Brain microvascular endothelial cell (primary cell): ENCODE data around the gene EIF3F.

Experiments
- DNase-seq: peaks from one replicate; pipeline ENCODE4 v3.0.0-alpha.2; 2020
- H3K27ac ChIP-seq: fragments of 250-450 bp; sonication (Bioruptor Pico); 2 replicates; pipeline ENCODE4 v1.5.1; 2020; ENCODE audit warnings: mild to moderate bottlenecking, moderate library complexity
- H3K27me3 ChIP-seq: fragments of 250-450 bp; sonication (Bioruptor Pico); replicated peaks from 2 replicates; pipeline ENCODE4 v1.5.1; 2020; ENCODE audit warnings: mild to moderate bottlenecking
- H3K36me3 ChIP-seq: fragments of 250-450 bp; sonication (Bioruptor Pico); replicated peaks from 2 replicates; pipeline ENCODE4 v1.5.1; 2020; ENCODE audit warnings: mild to moderate bottlenecking
- H3K4me3 ChIP-seq: 2 replicates; pipeline ENCODE4 v1.5.1; 2011; ENCODE audit warnings: low read depth, mild to moderate bottlenecking, control low read depth, low read length, moderate library complexity
- CTCF ChIP-seq: IDR thresholded peaks from 2 replicates; pipeline ENCODE4 v1.5.1; 2011; ENCODE audit warnings: low read depth, mild to moderate bottlenecking, moderate library complexity, low read length, control low read depth, inconsistent platforms; ENCODE audit errors: missing control alignments
- in situ Hi-C: cut with HindIII; loops from 2 replicates; pipeline ENCODE4 v1.10.0; 2017; ENCODE audit warnings: low sequenced_read_pairs, low pct_ligation_motif_present

The EIF3F gene

GRCh38 chr11:8034604-8035190 is 47.6 kb downstream of the EIF3F start:
- in situ Hi-C loops = no loop called here
- Histone ChIP-seq H3K4me3 (no peak overlapping the region), H3K27ac (no peak overlapping the region), H3K27me3 (peaks cover 3% of the 10 kb centered on the region), H3K36me3 (no peaks in the 10 kb centered on the region)
- no peak for DNase-seq
- no peak for TF ChIP-seq CTCF

- no peak for DNase-seq
- TF ChIP-seq CTCF = no peak
- Histone ChIP-seq H3K27ac (no peak overlapping the region), H3K4me3 (no peak overlapping the region), H3K27me3 (peaks cover 3% of the 10 kb centered on the region), H3K36me3 (no peaks in the 10 kb centered on the region)
- in situ Hi-C loops = no loop called here
Measured at GRCh38 chr11:8035200-8035855, 48.2 kb downstream of the EIF3F start.

GRCh38 chr11:8036002-8036802 is 49.1 kb downstream of the EIF3F start:
- in situ Hi-C loops = no loop called here
- Histone ChIP-seq H3K4me3 (no peak overlapping the region), H3K27ac (no peak overlapping the region), H3K36me3 (no peaks in the 10 kb centered on the region), H3K27me3 (peaks cover 3% of the 10 kb centered on the region)
- no peak for DNase-seq
- TF ChIP-seq CTCF = no peak

- in situ Hi-C loops = no loop called here
- no peaks in the 10 kb centered on the region for H3K36me3 ChIP-seq
- no peak overlapping the region for H3K27ac ChIP-seq
- no peak for TF ChIP-seq CTCF
- peaks cover 3% of the 10 kb centered on the region for H3K27me3 ChIP-seq
- H3K4me3 ChIP-seq = no peak overlapping the region
- DNase-seq = no peak
Measured at GRCh38 chr11:8036986-8037385, 49.8 kb downstream of the EIF3F start.

- H3K27me3 ChIP-seq = peaks cover 3% of the 10 kb centered on the region
- H3K36me3 ChIP-seq = no peaks in the 10 kb centered on the region
- no peak for TF ChIP-seq CTCF
- no peak overlapping the region for H3K4me3 ChIP-seq
- in situ Hi-C loops = no loop called here
- no peak overlapping the region for H3K27ac ChIP-seq
- no peak for DNase-seq
Measured at GRCh38 chr11:8038393-8038792, 51.3 kb downstream of the EIF3F start.
